Measurements from ENCODE around the gene ASPHD2. TPM values are rescaled to one million over a fixed set of nuclear protein-coding genes. Genes with fewer than 3 reads are reported as not detected.

ASPHD2 gene
- total RNA-seq, 1 experiment from 2014 or later, result 7.1 TPM

DNA sequence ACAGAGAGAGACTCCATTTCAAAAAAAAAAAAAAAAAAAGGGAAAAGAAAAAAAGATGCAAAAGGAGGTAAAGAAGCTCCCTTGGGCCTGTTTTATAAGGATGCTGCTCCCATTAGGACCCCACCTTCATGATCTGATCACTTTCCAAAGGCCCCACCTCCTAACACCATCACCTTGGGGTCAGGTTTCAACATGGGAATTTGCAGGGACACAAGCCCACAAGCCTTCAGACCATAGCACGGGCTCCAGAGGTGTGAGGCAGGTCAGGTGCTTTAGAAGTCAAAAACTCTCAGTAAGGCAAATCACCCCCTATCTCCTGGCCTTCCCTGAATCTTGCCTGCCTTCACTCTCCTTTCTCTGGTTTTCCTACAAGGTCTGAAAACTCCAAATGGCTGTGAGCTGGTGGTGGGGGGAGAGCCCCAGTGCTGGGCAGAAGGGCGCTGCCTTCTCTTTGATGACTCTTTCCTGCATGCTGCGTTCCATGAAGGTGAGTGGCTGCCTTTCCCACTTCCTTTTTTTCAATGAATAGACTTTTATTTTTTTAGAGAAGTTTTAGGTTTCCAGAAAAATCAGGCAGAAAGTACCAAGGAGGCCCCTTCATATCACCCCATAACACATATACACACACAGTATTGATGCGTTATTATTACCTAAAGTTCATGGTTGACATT lies 13.2 kb downstream of the ASPHD2 start:
- H3K9ac ChIP-seq (ENCODE audit: extremely low read depth, insufficient read length, low read length), result no peak overlapping the region
- H2BK5ac ChIP-seq (ENCODE audit: insufficient read length, low read length), result no peak overlapping the region
- TF ChIP-seq, protein P1, sequence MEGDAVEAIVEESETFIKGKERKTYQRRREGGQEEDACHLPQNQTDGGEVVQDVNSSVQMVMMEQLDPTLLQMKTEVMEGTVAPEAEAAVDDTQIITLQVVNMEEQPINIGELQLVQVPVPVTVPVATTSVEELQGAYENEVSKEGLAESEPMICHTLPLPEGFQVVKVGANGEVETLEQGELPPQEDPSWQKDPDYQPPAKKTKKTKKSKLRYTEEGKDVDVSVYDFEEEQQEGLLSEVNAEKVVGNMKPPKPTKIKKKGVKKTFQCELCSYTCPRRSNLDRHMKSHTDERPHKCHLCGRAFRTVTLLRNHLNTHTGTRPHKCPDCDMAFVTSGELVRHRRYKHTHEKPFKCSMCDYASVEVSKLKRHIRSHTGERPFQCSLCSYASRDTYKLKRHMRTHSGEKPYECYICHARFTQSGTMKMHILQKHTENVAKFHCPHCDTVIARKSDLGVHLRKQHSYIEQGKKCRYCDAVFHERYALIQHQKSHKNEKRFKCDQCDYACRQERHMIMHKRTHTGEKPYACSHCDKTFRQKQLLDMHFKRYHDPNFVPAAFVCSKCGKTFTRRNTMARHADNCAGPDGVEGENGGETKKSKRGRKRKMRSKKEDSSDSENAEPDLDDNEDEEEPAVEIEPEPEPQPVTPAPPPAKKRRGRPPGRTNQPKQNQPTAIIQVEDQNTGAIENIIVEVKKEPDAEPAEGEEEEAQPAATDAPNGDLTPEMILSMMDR (conservative IDR thresholded peaks at IDR 0.05), result no peak
- H3K9me3 ChIP-seq (ENCODE audit: control insufficient read depth, low read depth, low read length), result no peaks in the 10 kb centered on the region
- H3K4me1 Mint-ChIP-seq, result peaks cover 7 to 15% of the 10 kb centered on the region in 2 experiments
- H2BK12ac ChIP-seq (ENCODE audit: insufficient read length, low read depth, low read length), result no peak overlapping the region
- no peaks in the 10 kb centered on the region for H3K9me3 Mint-ChIP-seq
- H3K27me3 Mint-ChIP-seq (ENCODE audit: low read depth), result no peaks in the 10 kb centered on the region
- H3K4me1 ChIP-seq (ENCODE audit: insufficient read depth, low read length), result no peaks in the 10 kb centered on the region
- H3K4ac ChIP-seq (ENCODE audit: low read depth, low read length), result no peak overlapping the region
- H3K23me2 ChIP-seq (ENCODE audit: insufficient read length, low read depth, low read length, poor library complexity, severe bottlenecking), result no peaks in the 10 kb centered on the region
- H4K8ac ChIP-seq (replicated peaks; ENCODE audit: insufficient read length, low read depth, low read length), result no peak overlapping the region
- H3K79me2 ChIP-seq (ENCODE audit: insufficient read depth, low read length), result no peaks in the 10 kb centered on the region
- H4K20me1 ChIP-seq (ENCODE audit: control insufficient read depth, insufficient read depth, insufficient read length), result no peaks in the 10 kb centered on the region
- no peak overlapping the region for H3K4me3 Mint-ChIP-seq
- no peaks in the 10 kb centered on the region for H3K79me1 ChIP-seq (ENCODE audit: insufficient read depth, low read depth, low read length, poor library complexity, severe bottlenecking)
- peak overlapping the region in 2 of 3 experiments; percentile 71 to 99; a peak in 3 of 7 replicates for H3K27ac Mint-ChIP-seq
- H3K56ac ChIP-seq (ENCODE audit: insufficient read length, low read depth, low read length), result no peak overlapping the region
- no peak overlapping the region for H2BK120ac ChIP-seq (ENCODE audit: low read depth, low read length, poor library complexity, severe bottlenecking)
- no peak overlapping the region for H3K14ac ChIP-seq (ENCODE audit: insufficient read depth, low read length)
- H4K5ac ChIP-seq (ENCODE audit: insufficient read length, low read depth, low read length), result no peak overlapping the region
- H3K23ac ChIP-seq (ENCODE audit: insufficient read length, low read depth, low read length), result no peak overlapping the region
- no peak overlapping the region for H2BK20ac ChIP-seq (ENCODE audit: low read depth, low read length, poor library complexity, severe bottlenecking)
- no peak overlapping the region for H3K4me2 ChIP-seq (ENCODE audit: insufficient read depth, insufficient read length, low read length)
- no peak overlapping the region for H2AFZ ChIP-seq (ENCODE audit: low read length)
- H3K27ac ChIP-seq (ENCODE audit: insufficient read length, low read depth, low read length), result no peak overlapping the region
- H3K27me3 ChIP-seq (ENCODE audit: insufficient read depth, low read length), result no peaks in the 10 kb centered on the region
- H2BK15ac ChIP-seq (ENCODE audit: low read depth, low read length), result no peak overlapping the region
- WGBS (ENCODE audit: extremely low coverage, insufficient read length, low lambda C conversion rate), result no CpG with 5 or more reads among the region's 4 CpGs
- no peak overlapping the region for H2AK5ac ChIP-seq (ENCODE audit: insufficient read length, low read length)
- H4K91ac ChIP-seq (ENCODE audit: insufficient read length, low read depth, low read length), result no peak overlapping the region
- peak; percentile 64 for DNase-seq
- H3T11ph ChIP-seq (ENCODE audit: low read length), result no peak overlapping the region
- H3K18ac ChIP-seq (ENCODE audit: insufficient read length, low read depth, low read length), result no peak overlapping the region
- peaks cover 0 to 6% (median 4%) of the 10 kb centered on the region in 3 experiments; a peak in 3 of 7 replicates for H3K36me3 Mint-ChIP-seq (ENCODE audit: insufficient read depth in 1 of 3, low read depth in 3 of 3)
